ENCODE results near the gene ACTC1.
"Not testable (repeated sequence)": the region's sequence is repeated elsewhere in the genome, so short reads cannot be mapped to it uniquely, and the experiment has no call there.

The ACTC1 gene

DNA sequence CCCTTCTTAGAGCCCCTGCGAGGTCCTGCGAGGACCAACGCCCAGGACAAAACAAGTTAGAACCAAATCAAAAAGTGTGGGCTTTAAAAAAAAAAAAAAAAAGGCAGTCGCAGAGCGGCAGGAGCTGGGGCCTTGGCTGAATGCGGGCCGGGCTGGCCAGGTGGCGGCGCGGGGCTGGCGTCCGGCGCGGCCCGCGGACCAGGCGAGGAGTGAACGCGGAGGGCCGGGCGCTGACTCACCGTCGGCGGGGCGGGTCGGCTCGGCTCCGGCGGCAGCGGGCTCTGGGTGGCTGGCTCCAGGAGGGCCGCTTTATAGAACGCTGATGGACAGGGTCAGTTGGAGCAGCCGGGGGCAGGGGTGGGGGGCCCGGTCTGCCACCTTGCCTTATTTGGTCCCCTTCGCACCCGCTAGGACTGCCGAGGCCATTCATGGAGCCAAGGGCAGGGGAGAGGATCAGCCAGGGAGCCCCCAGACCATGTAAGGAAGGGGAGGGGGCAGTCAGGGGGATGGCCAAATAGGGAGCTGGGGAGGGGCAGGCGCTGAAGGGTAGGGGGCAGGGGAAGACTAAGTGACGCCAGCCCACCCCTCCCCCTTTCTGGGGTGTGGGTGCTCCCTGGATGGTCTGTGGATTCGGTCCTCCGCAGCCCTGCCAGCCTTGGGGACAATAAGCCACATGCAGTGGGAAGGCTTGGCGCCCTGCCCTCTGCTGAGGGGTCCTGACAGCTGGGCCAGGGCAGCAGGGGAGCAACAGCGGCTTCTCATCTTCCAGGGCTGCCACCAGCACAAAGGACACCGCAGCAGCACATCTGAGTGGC lies at the start of gene ACTC1:
Gene ACTC1 (minus strand): TSS at position 283 of the 815 bp plus-strand sequence. CDS start 741 bp downstream, outside the sequence.
- DNase-seq = no peak

GRCh38 chr15:34841262-34841725 lies 45.9 kb upstream of the ACTC1 start:
- DNase-seq = no peak

DNA sequence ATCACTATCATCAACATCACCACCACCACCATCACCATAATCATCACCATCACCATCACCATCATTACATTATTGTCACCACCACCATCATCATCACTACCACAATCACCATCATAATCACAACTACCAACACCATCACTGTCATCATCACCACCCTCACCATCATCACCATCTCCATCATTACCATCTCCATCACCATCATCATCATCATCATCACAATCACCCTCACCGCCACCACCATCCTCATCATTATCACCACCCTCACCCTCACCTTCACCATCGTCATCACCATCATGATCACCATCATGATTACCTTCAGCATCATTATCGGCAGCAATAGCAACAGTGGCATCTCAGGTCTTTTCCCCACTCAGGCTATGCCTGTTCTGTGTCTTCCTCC lies 42.9 kb upstream of the ACTC1 start:
- no peak for DNase-seq

- no peak for DNase-seq
Observed at GRCh38 chr15:34837246-34838016, 42.1 kb upstream of the ACTC1 start.

DNA sequence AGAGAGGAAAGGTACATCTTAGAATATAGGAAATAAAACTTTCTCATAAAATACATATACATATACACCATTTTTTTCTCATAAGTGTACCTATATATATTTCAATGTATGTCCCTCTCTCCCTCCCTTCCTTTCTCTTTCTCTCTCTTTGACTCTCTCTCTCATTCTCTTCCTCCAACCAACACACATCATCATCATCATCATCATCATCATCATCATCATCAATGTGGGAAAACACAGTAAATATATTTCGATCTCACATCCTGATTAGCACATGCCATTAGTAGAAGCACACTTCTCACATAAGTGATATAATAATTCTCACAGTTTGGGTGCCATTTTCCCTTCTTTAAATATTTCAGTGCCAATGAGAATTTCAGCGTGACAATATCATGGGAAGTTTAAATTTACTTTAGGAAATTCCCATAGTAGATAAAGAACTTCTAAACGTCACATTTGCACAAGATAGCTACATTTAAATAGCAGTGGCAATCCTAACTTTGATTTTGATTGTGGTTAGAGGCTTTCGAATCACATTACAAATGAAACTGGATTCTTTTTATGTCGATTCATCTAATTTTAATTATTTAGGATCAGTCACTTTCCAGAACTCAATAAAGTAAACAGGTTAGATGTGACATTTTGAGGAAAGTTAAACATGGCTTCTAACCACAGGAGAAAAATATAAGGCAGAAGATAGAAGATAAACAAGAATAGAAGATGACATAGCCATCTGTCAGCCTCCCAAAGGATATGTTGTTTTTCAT lies 33.0 kb upstream of the ACTC1 start:
- DNase-seq = no peak

DNA sequence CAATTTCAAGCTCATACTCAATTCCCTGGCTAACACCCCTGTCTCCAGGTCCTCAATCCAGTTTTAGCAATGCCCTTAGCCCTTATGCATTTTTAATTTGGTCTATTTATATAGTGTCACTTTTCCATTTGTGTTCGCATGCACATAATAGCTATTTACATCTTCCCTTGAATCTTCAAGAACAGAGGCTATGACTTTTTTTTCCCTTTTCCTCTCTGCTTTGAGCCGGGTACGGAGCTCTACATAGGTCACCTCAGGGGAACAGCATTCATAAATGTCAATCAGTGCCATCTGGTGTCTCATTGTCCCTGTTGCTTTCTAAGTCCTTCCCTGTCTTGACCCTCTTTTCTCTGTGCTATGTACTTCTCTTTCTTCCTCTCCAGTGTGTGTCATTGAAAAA lies 26.5 kb upstream of the ACTC1 start:
- DNase-seq = no peak

- no peak for DNase-seq
Observed at GRCh38 chr15:34820110-34820509, 24.8 kb upstream of the ACTC1 start.

DNA sequence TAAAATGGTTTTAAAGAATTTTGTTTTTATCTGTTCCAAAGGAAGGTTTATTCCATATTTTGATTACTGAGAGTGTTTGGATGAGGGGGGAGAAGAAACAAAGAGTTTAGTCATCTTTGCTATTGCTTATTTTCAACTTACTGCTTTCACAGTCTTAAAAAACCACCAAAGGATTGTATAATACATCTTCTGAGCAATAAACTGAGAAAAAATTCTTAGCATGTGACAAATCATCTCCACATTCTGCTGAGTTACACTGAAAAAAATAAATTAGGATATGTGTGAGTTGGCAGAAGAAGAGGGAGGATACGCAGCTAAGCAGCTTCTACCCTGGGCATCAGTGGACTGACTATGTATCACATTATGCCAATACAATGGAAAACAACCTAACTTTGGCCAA lies 23.2 kb upstream of the ACTC1 start:
- DNase-seq = no peak

- no peak for DNase-seq
Observed at GRCh38 chr15:34815836-34816235, 20.5 kb upstream of the ACTC1 start.

DNA sequence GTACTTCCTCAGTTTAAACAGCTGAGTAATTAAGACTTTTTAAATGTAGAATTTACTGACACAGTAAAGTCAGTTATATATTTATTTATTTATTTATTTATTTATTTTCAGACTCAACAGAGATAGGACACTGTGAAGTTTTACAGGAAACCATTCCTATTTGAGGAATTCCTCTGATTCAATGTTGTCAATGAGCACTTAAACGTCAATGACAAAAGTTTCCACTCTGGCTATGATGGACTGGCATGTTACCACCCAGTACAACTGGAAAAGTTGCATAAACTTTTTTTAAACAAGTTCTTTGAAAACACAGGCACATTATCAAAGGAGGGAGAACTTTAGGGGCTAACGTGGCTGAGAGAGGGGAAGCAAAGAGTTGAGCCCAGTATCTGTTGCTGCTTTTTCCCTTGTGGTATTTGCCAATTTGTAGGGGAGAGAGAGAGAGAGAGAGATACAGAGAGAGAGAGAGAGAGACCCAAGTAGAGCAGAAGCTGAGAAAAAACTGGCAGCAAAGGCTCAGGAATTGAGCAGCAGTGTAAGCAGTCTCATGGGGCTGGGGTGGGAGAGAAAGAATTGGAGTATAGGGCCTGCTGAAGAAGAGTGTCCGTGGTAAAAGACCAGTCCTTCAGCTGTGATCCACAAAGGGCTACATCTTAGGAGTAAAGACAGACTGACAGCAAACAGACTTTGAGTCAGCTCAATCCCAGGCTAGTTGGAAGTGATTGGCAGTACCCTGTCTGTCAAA lies 18.3 kb upstream of the ACTC1 start:
- DNase-seq = no peak

DNA sequence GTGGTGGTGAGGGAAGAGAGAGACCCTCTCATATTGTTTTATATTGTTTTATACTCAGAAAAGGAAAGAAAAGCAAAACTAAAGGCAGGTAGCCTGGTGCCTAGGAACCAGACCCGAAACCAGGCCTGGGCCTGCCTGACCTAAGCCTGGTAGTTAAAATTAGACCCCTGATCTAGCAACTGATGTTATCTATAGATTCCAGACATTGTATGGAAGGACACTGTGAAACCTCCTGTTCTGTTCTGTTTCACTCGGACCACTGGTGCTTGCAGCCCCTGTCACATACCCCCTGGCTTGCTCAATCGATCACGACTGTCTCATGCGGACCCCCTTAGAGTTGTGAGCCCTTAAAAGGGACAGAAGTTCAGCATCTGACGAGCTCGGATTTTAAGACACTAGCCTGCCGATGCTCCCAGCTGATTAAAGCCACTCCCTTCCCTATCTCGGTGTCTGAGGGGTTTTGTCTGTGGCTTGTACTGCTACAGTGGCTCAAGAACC lies 17.6 kb upstream of the ACTC1 start:
- not testable (repeated sequence) for DNase-seq

- no peak for DNase-seq
Observed at GRCh38 chr15:34812369-34812768, 17.0 kb upstream of the ACTC1 start.

GRCh38 chr15:34810443-34811129 lies 15.2 kb upstream of the ACTC1 start:
- no peak for DNase-seq

GRCh38 chr15:34809186-34809585 lies 13.8 kb upstream of the ACTC1 start:
- DNase-seq = no peak

GRCh38 chr15:34808016-34808415 lies 12.7 kb upstream of the ACTC1 start:
- no peak for DNase-seq

DNA sequence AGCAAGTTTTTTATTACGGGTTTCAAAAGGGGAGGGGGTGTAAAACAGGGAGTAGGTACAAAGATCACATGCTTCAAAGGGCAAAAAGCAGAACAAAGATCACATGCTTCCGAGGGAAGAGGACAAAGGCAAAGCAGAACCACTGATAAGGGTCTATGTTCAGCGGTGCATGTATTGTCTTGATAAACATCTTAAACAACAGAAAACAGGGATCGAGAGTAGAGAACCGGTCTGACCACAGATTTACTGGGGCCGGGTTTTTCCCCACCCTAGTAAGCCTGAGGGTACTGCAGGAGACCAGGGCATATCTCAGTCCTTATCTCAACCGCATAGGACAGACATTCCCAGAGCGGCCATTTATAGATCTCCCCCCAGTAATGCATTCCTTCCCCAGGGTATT lies 11.9 kb upstream of the ACTC1 start:
- not testable (repeated sequence) for DNase-seq

GRCh38 chr15:34804776-34805175 lies 9.4 kb upstream of the ACTC1 start:
- no peak for DNase-seq

DNA sequence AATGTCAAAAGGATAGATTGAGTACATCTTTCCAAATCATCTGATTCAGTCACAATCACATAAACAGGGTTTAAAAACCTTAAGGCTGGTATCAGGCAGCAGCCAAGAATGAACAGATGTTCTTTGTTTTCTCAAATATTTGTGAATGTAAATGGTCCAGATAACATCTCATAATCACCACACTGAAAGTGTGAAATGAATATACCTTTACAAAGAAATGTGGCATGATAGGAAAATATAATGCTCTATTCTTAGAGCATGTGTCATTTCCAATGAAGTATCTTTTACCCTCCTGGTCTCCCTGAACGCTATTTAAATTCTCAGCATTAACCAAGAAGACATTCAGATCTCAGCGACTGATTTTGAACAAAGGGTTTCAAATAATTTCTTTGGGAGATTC lies 8.8 kb upstream of the ACTC1 start:
- DNase-seq = no peak

GRCh38 chr15:34802803-34803750 lies 7.7 kb upstream of the ACTC1 start:
- DNase-seq = no peak

DNA sequence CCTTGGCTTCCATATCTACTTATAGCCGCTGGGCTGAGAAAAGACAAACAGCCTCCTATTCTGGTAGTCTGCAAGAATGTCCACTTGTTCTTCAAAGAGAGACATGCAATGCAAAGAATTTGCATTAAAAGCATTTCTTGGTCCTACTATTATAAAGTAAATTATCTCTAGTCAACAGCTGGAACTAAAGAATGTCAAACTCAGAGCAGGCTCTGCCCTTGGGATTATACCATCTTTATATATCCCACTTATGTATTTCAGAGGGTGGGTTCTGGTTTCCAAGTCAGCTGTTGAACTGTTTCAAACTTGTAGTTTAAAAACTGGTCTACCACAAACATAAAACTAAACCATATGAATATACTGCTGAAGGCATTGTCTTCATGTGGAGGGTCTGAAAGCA lies 7.0 kb upstream of the ACTC1 start:
- DNase-seq = no peak
